Activated CD4-positive, alpha-beta T cell treated with anti-CD3 and anti-CD28 coated beads, Interleukin-2, amount 50 U/mL, for 24 hours (primary cell): ENCODE measurements around the gene PTPN21.

Source experiments
- DNase-seq, 2 donors: peaks; one replicate each; pipeline ENCODE4 v3.0.0-alpha.2; 2020; ENCODE audit warnings: low read depth in 1 of 2, low spot score in 1 of 2

PTPN21 gene

DNA sequence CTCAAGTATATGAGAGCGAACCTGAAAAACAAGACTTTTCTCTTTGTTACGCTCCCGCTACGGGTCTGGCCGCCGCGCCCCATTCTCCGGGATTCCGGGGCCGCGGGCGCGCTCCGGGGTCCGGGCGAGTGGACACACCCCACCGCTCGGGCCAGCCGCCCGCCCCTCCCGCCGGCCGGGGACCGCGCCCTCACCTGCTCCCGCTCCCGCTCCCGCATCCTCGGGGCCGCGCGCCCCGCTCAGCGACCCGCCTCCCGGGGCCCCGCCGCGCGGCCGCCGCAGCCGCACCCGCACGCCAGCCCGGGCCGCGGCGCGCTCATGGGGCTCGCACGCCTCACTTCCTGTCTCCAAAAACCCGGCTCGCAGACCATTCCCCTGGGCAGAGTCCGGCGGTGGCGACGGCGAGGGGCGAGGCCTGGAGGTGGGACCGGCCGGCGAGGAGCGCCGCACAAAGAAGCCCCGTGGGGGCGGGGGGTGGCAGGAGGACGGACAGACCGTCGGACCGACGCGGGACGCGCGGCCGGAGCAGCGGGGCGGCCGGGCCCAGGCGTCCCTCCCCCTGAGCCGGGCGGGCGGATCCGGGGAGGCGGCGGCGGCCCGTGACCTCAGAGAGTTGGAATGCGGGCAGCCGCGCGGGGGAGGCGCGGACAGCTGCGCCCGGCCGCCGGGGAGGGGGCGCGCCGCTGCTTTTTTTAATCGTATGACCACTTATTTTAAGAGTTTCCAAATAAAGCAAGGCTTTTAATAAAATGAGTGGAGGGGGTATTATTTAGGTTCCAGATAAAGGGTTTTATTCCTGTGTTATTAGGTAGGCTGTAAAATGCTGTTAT, at the start of gene PTPN21:
Gene PTPN21, minus strand, starts transcription at position 551 of the 830 bp plus-strand sequence. CDS start 4,590 bp downstream, outside the sequence.
- DNase-seq = no peak

DNA sequence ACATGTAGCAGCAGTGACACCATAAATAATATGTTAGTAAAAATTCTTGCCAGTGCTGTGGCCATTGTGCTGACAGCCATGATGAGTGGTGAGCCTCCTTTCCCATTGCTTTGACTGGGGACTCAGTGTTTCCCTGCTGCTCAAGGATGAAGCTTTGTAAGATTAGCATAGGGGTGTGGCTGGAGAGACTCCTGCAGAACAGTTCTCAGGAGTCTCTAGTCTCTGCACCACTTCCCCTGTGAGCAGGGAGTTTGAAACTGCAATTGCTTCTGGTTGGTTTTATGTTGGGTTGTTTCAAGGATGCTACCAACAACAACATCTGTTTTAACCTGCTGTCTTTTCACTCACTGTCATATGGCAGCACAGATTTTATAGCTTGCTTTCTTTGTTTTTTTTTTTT, 49.4 kb upstream of the PTPN21 start:
- no peak for DNase-seq

- DNase-seq = peak in 1 of 2 donors; percentile 16
Measured at GRCh38 chr14:88599761-88600439, 45.1 kb upstream of the PTPN21 start.

- DNase-seq = no peak
Measured at GRCh38 chr14:88599326-88599725, 44.5 kb upstream of the PTPN21 start.

GRCh38 chr14:88598097-88598675, 43.4 kb upstream of the PTPN21 start:
- no peak for DNase-seq

DNA sequence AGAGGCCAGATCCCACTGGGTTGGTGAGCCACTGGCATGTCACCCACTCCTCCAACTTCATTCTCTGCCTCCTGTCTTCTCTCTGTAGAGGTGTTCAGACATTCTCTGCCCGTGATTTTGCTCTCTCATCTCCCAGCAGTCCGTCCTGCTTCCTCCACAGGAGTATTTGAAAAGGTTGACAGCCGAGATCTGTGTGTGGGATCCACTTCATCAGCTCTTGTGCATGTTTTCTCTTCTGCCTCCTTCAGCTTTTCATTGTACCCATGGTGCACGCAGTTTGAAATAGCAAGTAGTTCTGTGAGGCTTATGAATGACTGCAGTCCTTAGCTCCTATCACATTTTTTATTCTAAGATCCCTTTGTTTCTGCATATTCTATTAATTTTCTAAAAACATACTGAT, 42.8 kb upstream of the PTPN21 start:
- DNase-seq = no peak

GRCh38 chr14:88597038-88597437, 42.2 kb upstream of the PTPN21 start:
- no peak for DNase-seq

DNA sequence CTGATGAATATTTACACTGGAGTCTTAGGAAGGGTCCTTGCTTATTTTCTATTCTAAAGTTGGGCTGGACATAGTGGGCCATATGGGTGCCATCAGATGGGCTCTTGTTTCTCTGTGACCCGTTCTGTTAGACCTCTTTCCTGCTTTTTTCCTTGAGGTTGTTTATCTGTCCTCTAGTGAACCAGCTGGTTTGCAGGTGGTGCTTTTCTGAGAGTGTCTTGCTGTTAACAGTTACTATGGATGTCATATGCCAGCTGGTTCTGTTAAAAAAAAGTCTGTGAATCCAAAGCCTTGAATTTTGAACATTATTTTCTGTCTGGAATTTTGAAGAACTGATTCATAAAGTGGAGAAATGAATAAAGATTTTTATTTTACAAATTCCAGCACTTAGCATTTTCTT, 37.2 kb upstream of the PTPN21 start:
- DNase-seq = no peak

- no peak for DNase-seq
Measured at GRCh38 chr14:88590173-88590572, 35.4 kb upstream of the PTPN21 start.

- no peak for DNase-seq
Measured at GRCh38 chr14:88588081-88588480, 33.3 kb upstream of the PTPN21 start.

GRCh38 chr14:88584451-88584850, 29.6 kb upstream of the PTPN21 start:
- DNase-seq = no peak

- no peak for DNase-seq
Measured at GRCh38 chr14:88576222-88576621, 21.4 kb upstream of the PTPN21 start.

- DNase-seq = no peak
Measured at GRCh38 chr14:88572117-88572516, 17.3 kb upstream of the PTPN21 start.

GRCh38 chr14:88568196-88568595, 13.4 kb upstream of the PTPN21 start:
- no peak for DNase-seq

GRCh38 chr14:88565427-88565826, 10.6 kb upstream of the PTPN21 start:
- DNase-seq = no peak

GRCh38 chr14:88563845-88564244, 9.0 kb upstream of the PTPN21 start:
- DNase-seq = no peak

DNA sequence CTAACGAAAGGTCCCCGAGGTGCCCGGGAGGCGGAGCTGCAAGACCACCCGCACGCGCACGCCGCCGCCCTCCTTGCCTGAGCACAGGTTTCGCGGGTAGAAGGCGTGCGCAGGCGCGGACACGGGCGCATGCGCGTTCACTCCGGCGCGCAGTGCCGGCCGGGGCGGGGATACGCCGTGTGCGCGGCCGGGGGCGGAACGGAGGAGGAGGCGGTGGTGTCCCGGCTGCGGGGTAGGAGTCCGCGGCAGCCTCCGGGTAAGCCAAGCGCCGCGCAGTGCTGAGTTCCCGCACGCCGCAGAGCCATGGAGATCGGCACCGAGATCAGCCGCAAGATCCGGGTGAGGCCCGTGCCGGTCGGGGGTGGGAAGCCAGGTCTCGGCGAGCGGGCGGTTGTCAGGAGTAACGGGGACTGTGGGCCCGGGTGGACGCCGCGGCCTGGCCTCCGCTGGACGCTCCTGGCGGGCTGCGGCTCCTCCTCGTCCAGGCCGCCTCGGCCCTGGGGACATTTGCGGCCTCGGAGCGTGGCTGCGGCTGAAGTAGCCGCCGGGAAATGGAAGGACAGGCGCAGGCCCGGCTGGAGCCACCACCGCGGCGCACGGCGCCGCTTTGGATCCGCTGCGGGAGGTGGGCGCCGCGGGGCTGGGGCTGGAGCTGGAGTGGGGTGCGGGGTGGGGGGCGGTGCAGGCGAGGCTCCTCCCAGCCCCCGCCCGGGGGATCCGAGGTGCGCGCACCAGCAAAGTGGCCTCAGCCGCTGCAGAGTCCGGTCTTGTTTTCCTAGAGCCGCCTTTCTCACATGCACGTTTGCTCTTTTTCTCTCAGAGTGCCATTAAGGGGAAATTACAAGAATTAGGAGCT, 8.3 kb upstream of the PTPN21 start, which contains the start of gene ZC3H14:
Gene ZC3H14, plus strand, starts transcription at position 207 of the 856 bp plus-strand sequence. Its CDS starts 97 bp downstream, at position 304.
- DNase-seq = peak; percentile 76 to 80

- DNase-seq = no peak
Measured at GRCh38 chr14:88562532-88562830, 7.7 kb upstream of the PTPN21 start.

DNA sequence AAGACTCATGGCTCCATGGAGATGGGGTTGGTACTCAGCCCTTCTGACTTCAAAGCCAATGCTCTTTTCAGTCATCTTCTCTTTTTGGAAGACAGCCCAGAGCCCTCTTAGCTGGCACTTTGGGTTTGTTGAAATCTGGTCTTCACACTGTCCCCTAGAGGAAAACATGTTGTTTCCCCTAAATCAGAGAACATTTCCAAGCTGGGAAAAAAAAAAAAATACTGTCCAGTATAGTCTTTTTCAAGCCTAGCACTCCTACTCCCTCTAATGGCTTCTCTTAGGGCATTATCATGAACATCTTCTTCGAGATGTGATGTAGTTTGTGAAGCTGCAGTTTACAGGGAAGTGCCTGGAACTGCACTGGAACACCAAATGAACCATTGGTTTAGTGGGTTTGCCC, 5.0 kb upstream of the PTPN21 start:
- no peak for DNase-seq

GRCh38 chr14:88556581-88556980, 1.8 kb upstream of the PTPN21 start:
- DNase-seq = no peak

DNA sequence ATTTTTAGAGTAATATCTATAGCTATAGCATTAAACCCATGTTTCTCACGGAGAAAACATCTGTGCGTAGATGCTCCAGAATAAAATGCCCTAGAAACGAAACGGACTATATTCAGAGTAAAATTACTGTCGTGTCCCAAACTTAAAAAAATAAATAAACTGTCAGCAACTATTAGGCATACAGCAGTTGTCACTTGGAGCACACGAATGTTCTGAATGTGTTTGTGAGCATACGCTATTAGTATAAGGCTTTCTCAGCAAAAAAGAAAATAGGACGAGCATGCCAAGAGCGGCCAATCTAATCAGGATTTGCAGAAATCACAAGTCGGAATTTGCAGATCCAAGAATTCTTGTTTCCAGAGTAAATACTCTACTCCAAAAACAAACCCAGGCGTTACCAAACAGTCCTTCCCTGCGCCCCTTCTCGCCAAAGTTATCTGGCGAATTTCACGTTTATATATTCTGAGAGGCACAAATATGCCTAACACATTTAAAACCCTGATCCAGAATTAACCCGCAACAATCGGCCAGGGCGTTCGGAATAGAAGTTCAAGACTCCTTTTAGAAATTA, 836 bp downstream of the PTPN21 start:
- DNase-seq = no peak
